ENCODE measurements around the gene APBA1.

Gene APBA1

DNA sequence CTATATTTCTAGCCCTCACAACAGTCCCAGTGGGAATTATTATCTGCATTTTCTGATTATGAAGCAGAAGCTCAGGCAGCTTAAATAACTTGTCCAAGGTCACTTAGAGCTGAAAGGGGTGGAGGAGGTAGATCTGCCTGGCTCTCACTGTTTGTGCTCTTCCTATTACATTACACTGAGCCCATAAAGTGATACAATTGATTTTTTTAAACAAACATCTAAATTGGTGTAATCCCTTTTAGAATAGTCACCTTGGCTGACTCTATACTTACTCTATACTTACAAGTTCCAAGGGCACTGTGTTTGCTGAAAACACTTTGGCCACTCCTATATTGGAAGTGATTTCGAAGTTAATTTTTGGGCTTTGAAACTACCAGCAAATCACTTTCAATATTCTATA lies 144.7 kb downstream of the APBA1 start:
- DNase-seq (ENCODE audit: low read depth) = no peak
- TF ChIP-seq, protein P1, sequence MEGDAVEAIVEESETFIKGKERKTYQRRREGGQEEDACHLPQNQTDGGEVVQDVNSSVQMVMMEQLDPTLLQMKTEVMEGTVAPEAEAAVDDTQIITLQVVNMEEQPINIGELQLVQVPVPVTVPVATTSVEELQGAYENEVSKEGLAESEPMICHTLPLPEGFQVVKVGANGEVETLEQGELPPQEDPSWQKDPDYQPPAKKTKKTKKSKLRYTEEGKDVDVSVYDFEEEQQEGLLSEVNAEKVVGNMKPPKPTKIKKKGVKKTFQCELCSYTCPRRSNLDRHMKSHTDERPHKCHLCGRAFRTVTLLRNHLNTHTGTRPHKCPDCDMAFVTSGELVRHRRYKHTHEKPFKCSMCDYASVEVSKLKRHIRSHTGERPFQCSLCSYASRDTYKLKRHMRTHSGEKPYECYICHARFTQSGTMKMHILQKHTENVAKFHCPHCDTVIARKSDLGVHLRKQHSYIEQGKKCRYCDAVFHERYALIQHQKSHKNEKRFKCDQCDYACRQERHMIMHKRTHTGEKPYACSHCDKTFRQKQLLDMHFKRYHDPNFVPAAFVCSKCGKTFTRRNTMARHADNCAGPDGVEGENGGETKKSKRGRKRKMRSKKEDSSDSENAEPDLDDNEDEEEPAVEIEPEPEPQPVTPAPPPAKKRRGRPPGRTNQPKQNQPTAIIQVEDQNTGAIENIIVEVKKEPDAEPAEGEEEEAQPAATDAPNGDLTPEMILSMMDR (IDR thresholded peaks at IDR 0.05; ENCODE audit: insufficient read depth, low read depth, low read length, missing control alignments) = no peak
- H3K4me3 ChIP-seq (ENCODE audit: low read depth, low read length) = no peak overlapping the region

DNA sequence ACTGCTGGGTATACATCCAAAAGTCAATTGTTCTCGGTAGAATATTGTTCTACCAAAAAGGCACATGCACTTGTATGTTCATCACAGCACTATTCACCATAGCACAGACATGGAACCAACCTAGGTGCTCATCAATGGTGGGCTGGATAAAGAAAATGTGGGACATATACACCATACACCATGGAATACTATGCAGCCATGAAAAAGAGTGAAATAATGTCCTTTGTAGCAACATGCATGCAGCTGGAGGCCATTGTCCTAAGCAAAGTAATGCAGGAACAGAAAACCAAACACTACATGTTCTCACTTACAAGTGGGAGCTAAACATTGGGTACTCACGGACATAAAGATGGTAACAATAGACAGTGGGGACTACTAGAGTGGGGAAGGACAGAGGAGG lies 145.5 kb downstream of the APBA1 start:
- TF ChIP-seq, protein P1 (IDR thresholded peaks at IDR 0.05; ENCODE audit: insufficient read depth, low read depth, low read length, missing control alignments) = no peak
- H3K4me3 ChIP-seq (ENCODE audit: low read depth, low read length) = no peak overlapping the region
- no peak for DNase-seq (ENCODE audit: low read depth)

DNA sequence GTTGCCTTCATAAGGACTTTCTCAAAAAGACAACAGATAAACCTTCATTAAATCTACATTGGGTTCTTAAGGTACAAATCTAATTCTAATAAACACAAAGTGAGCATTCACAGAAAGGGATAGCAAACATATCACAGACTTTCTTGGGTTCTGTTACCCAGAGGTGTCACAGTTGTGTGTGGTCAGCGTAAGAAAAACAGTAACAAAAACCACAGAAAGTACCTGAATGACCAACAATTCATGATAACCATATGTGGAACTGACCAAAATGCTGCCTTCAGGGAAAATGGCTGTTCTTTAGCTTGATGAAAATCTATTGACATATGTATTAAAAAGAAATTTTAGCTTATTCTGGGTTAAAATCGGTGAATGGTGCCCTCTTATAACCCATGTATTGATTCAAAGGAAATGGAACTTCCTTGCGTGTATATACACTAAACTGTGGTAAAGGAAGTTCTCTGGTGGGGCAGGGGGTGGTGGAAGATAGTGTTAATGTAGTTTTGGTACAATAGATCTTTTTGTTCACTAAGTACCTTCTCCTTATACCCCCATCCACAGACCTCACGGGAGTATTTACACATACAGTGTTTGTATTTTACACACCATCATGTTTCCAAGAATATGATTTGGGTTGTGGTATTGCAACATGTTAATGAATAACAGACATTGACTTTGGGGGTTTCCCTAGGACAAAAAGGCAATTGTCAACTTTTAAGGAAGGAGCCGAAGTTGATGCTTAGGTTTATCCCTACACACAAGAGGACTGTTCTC lies 152.5 kb downstream of the APBA1 start:
- no peak overlapping the region for H3K4me3 ChIP-seq (ENCODE audit: low read depth, low read length)
- peak; percentile 16 for DNase-seq (ENCODE audit: low read depth)
- TF ChIP-seq, protein P1 (IDR thresholded peaks at IDR 0.05; ENCODE audit: insufficient read depth, low read depth, low read length, missing control alignments) = no peak

DNA sequence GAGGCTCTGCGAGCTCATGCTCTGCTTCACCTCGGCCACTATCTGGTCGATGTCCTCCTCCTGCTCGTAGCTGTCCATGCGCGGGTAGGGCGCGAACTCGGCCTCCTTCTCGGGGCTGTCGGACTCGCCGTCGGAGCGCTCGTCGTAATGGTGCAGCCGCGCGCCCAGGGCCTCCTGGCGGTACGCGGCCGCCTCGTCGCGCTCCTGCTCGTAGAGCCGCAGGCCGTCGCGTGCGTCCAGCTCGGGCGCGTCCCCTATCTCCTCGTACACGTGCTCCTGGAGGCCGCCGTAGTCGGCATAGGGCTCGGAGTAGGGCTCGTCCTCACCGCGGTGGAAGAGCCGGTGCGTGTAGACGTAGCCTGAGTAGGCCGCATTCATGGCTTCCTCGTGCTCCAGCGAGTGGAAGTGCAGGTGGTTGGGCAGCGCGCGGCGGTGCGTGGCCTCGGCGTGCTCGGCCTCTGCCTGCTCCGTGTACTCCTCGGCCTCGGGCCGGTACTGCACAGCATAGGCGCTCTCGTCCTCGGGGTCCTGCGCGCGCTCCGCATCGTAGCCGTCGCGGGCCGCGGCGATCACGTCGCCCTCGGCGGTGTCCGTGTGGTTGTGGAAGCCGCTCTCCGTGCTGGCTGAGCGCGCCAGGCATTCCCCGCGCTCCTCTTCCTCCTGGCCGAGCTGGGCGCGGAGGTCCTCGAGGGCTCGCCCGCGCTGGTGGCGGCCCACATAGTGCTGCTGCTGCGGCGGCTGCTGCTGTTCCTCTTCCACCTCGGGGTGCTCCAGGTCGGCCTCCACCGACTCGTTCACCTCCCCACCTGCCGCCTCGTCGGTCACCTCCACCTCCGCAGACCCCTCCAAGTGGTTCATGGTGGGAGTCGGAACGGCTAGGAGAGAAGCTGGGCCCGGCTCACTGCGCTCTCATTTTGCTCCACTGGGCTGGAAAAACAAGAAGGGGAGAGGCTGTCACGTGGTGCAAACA lies 155.5 kb downstream of the APBA1 start:
- TF ChIP-seq, protein P1 (IDR thresholded peaks at IDR 0.05; ENCODE audit: insufficient read depth, low read depth, low read length, missing control alignments) = no peak
- H3K4me3 ChIP-seq (ENCODE audit: low read depth, low read length) = no peak overlapping the region
- DNase-seq (ENCODE audit: low read depth) = no peak

DNA sequence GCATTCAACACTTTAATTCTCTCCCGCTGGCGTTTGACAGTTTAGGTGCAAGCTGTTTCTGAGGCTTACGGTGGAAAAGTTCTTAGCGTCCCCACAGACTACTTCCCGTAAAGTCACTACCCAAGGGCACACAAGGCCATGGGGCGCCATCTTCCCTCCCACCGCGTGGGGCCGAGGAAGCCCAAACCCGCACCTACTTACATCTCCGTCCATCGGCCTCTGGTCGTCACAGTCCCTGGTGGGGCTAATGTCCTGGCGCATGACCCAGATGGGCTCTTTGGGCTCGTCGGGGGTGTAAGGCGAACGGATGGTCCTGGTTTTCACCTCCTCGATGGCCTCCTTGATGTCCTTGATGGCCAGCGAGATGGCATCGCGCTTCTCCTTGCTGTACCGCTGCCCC lies 156.4 kb downstream of the APBA1 start:
- DNase-seq (ENCODE audit: low read depth) = no peak
- TF ChIP-seq, protein P1 (IDR thresholded peaks at IDR 0.05; ENCODE audit: insufficient read depth, low read depth, low read length, missing control alignments) = no peak
- H3K4me3 ChIP-seq (ENCODE audit: low read depth, low read length) = no peak overlapping the region

DNA sequence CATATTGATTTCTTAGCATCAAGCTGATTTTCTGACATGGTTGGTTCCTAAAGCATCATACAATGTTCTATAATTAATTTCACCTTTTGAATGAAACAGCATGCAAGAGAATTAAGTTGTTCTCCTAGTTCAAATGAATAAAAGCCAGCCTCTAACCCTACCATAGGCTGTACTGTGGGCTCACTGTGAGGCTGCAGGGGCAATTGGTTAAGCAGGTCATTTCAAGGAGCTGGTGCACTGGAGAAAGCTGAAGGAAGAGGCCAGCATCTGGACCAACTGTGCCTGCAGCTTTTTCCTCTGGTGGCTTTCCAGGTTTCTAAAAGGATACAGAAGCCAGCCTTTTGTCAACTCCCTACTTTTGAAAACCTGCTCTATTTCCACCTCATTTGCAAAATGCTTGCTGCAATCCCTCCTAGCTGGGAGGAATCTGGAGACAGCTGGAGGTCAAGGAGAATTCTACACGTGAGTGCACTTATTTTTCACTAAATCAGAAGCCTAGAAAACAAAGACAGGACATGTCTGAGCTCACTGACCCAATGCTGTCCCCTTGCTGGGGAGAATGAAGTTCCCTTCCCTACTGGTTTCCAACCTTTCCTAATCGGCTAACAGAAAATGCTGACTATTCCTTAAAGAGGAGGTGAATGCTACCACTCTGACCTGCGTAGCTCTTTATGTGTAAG lies 158.9 kb downstream of the APBA1 start:
- DNase-seq (ENCODE audit: low read depth) = no peak
- H3K4me3 ChIP-seq (ENCODE audit: low read depth, low read length) = no peak overlapping the region
- TF ChIP-seq, protein P1 (IDR thresholded peaks at IDR 0.05; ENCODE audit: insufficient read depth, low read depth, low read length, missing control alignments) = no peak

Data from GM12865 (cell line).